ENCODE data around the gene TCEA3.

TCEA3 gene

GRCh38 chr1:23438545-23438944 is 14.0 kb upstream of the TCEA3 start:
- TF ChIP-seq POLR2AphosphoS5 (IDR thresholded peaks at IDR 0.05; ENCODE audit: low read depth) = no peak
- no peak for TF ChIP-seq REST (IDR thresholded peaks at IDR 0.05; ENCODE audit: insufficient replicate concordance, low read depth)
- TF ChIP-seq GABPA (IDR thresholded peaks at IDR 0.05; ENCODE audit: low read depth) = no peak
- no peak for TF ChIP-seq CTCF (IDR thresholded peaks at IDR 0.05; ENCODE audit: insufficient read depth, low read length)
- no peak for TF ChIP-seq SPI1 (IDR thresholded peaks at IDR 0.05; ENCODE audit: borderline replicate concordance, low read depth)
- no peak for DNase-seq (ENCODE audit: low read depth in 1 of 2, low spot score in 1 of 2)
- no peak overlapping the region for H3K4me3 ChIP-seq (replicated peaks; ENCODE audit: insufficient read depth, low read length)
- H3K27ac ChIP-seq (replicated peaks) = no peak overlapping the region
- no peaks in the 10 kb centered on the region for H3K27me3 ChIP-seq (ENCODE audit: insufficient read depth, poor library complexity, severe bottlenecking)

GRCh38 chr1:23437355-23437664 is 12.8 kb upstream of the TCEA3 start:
- Histone ChIP-seq H3K4me3 (replicated peaks; ENCODE audit: insufficient read depth, low read length) (no peak overlapping the region), H3K27ac (replicated peaks) (no peak overlapping the region), H3K27me3 (ENCODE audit: insufficient read depth, poor library complexity, severe bottlenecking) (no peaks in the 10 kb centered on the region)
- DNase-seq (ENCODE audit: low read depth in 1 of 2, low spot score in 1 of 2) = no peak
- TF ChIP-seq REST (IDR thresholded peaks at IDR 0.05; ENCODE audit: insufficient replicate concordance, low read depth) (no peak), POLR2AphosphoS5 (IDR thresholded peaks at IDR 0.05; ENCODE audit: low read depth) (no peak), CTCF (IDR thresholded peaks at IDR 0.05; ENCODE audit: insufficient read depth, low read length) (no peak), GABPA (IDR thresholded peaks at IDR 0.05; ENCODE audit: low read depth) (no peak), SPI1 (IDR thresholded peaks at IDR 0.05; ENCODE audit: borderline replicate concordance, low read depth) (no peak)

- no peak overlapping the region for H3K4me3 ChIP-seq (replicated peaks; ENCODE audit: insufficient read depth, low read length)
- H3K27ac ChIP-seq (replicated peaks) = no peak overlapping the region
- H3K27me3 ChIP-seq (ENCODE audit: insufficient read depth, poor library complexity, severe bottlenecking) = no peaks in the 10 kb centered on the region
- TF ChIP-seq REST (IDR thresholded peaks at IDR 0.05; ENCODE audit: insufficient replicate concordance, low read depth) = no peak
- no peak for TF ChIP-seq GABPA (IDR thresholded peaks at IDR 0.05; ENCODE audit: low read depth)
- no peak for TF ChIP-seq POLR2AphosphoS5 (IDR thresholded peaks at IDR 0.05; ENCODE audit: low read depth)
- no peak for TF ChIP-seq SPI1 (IDR thresholded peaks at IDR 0.05; ENCODE audit: borderline replicate concordance, low read depth)
- no peak for TF ChIP-seq CTCF (IDR thresholded peaks at IDR 0.05; ENCODE audit: insufficient read depth, low read length)
- no peak for DNase-seq (ENCODE audit: low read depth in 1 of 2, low spot score in 1 of 2)
Observed at GRCh38 chr1:23436520-23437354, 12.2 kb upstream of the TCEA3 start.

All from HL-60 (cell line).